GM23338 (cell line): Measurements from ENCODE around the gene MS4A13. TPM values are rescaled to one million over a fixed set of nuclear protein-coding genes. Genes with fewer than 3 reads are reported as not detected.
"Not testable (repeated sequence)": the region's sequence is repeated elsewhere in the genome, so short reads cannot be mapped to it uniquely, and the experiment has no call there.

Experiments used
- ATAC-seq: fragments of 200-7000 bp; cut with Tn5 transposase; 3 replicates; pipeline ENCODE4 v1.9.1; 2020
- DNase-seq: peaks from one replicate; pipeline ENCODE4 v3.0.0-alpha.2; 2015; ENCODE audit warnings: low spot score
- H2AFZ ChIP-seq: fragments of 200-600 bp; sonication (generic); 2 replicates; pipeline ENCODE4 v1.8.0; 2016; ENCODE audit warnings: antibody characterized with exemption, mild to moderate bottlenecking, moderate library complexity
- H3F3A ChIP-seq: fragments of 200-600 bp; sonication (generic); replicated peaks from 2 replicates; pipeline ENCODE4 v1.8.0; 2017; ENCODE audit warnings: antibody characterized with exemption, mixed run types, low read depth
- H3K27ac ChIP-seq: fragments of 200-600 bp; sonication (generic); 2 replicates; pipeline ENCODE4 v1.6.1; 2016; ENCODE audit warnings: low read depth
- H3K27me3 ChIP-seq: fragments of 200-600 bp; sonication (generic); 2 replicates; pipeline ENCODE4 v1.8.0; 2016; ENCODE audit warnings: mild to moderate bottlenecking, mixed run types, moderate library complexity; ENCODE audit not compliant: insufficient read depth
- H3K36me3 ChIP-seq: fragments of 200-600 bp; sonication (generic); 2 replicates; pipeline ENCODE4 v1.8.0; 2016; ENCODE audit warnings: mild to moderate bottlenecking; ENCODE audit not compliant: insufficient read depth
- H3K4me1 ChIP-seq: fragments of 200-600 bp; sonication (generic); 2 replicates; pipeline ENCODE4 v1.8.0; 2016; ENCODE audit warnings: mild to moderate bottlenecking, moderate library complexity; ENCODE audit not compliant: insufficient read depth
- H3K4me2 ChIP-seq: fragments of 200-600 bp; sonication (generic); 2 replicates; pipeline ENCODE4 v1.7.1; 2017; ENCODE audit warnings: mixed run types
- H3K4me3 ChIP-seq: fragments of 200-600 bp; sonication (generic); 2 replicates; pipeline ENCODE4 v1.6.1; 2016; ENCODE audit warnings: mixed run types
- H3K79me2 ChIP-seq: fragments of 200-600 bp; sonication (generic); replicated peaks from 2 replicates; pipeline ENCODE4 v1.8.0; 2017; ENCODE audit warnings: mild to moderate bottlenecking; ENCODE audit not compliant: insufficient read depth
- H3K9me2 ChIP-seq: fragments of 200-600 bp; sonication (generic); 2 replicates; pipeline ENCODE4 v1.8.0; 2017; ENCODE audit not compliant: insufficient read depth
- H4K20me1 ChIP-seq: fragments of 200-600 bp; sonication (generic); replicated peaks from 2 replicates; pipeline ENCODE4 v1.8.0; 2017; ENCODE audit warnings: mild to moderate bottlenecking; ENCODE audit not compliant: insufficient read depth
- H3K27ac Mint-ChIP-seq: 2 replicates; pipeline ENCODE4 v1.8.0; 2020; ENCODE audit warnings: inconsistent platforms, mild to moderate bottlenecking, moderate library complexity, mixed read lengths
- H3K27me3 Mint-ChIP-seq: 3 replicates; pipeline ENCODE4 v1.8.0; 2022; ENCODE audit warnings: low read depth, mild to moderate bottlenecking, moderate library complexity, mixed read lengths, inconsistent platforms; ENCODE audit not compliant: insufficient read depth, poor library complexity
- H3K36me3 Mint-ChIP-seq: 3 replicates; pipeline ENCODE4 v1.8.0; 2021; ENCODE audit warnings: low read depth, mild to moderate bottlenecking, inconsistent platforms, moderate library complexity, mixed read lengths
- H3K4me1 Mint-ChIP-seq: 3 replicates; pipeline ENCODE4 v1.8.0; 2020; ENCODE audit warnings: mild to moderate bottlenecking, inconsistent platforms, mixed read lengths
- H3K4me3 Mint-ChIP-seq: 3 replicates; pipeline ENCODE4 v1.8.0; 2021; ENCODE audit warnings: moderate library complexity, mild to moderate bottlenecking, inconsistent platforms, mixed read lengths
- H3K9me3 Mint-ChIP-seq: 3 replicates; pipeline ENCODE4 v1.8.0; 2020; ENCODE audit warnings: moderate library complexity, mild to moderate bottlenecking, inconsistent platforms, mixed read lengths
- CREB1 ChIP-seq: fragments of 250-450 bp; sonication (Bioruptor Pico); IDR thresholded peaks from 2 replicates; pipeline ENCODE4 v1.5.0; 2020; ENCODE audit warnings: low read depth, mild to moderate bottlenecking, moderate library complexity
- CTCF ChIP-seq, 2 experiments: fragments of 200-600 bp in 1 of 2; sonication (generic) in 1 of 2; conservative IDR thresholded peaks; 2 replicates each; pipeline versions ENCODE4 v1.5.1 to v1.6.1; 2016 to 2017; ENCODE audit warnings: antibody characterized with exemption in 2 of 2, low read depth in 2 of 2, mild to moderate bottlenecking in 2 of 2, moderate library complexity in 1 of 2
- EZH2 ChIP-seq: fragments of 200-600 bp; sonication (generic); IDR thresholded peaks from one replicate; pipeline ENCODE4 v1.8.0; 2017; ENCODE audit warnings: antibody characterized with exemption, mild to moderate bottlenecking, low read depth; ENCODE audit not compliant: unreplicated experiment
- EZH2phosphoT487 ChIP-seq: fragments of 200-600 bp; sonication (generic); IDR thresholded peaks from one replicate; pipeline ENCODE4 v1.8.1; 2018; ENCODE audit warnings: antibody characterized with exemption; ENCODE audit not compliant: unreplicated experiment
- JUNB ChIP-seq: IDR thresholded peaks from one replicate; pipeline ENCODE4 v1.6.1; 2016; ENCODE audit warnings: antibody characterized with exemption; ENCODE audit not compliant: unreplicated experiment
- NANOG ChIP-seq: IDR thresholded peaks from 2 replicates; pipeline ENCODE4 v1.6.1; 2016; ENCODE audit warnings: antibody characterized with exemption, borderline replicate concordance
- POLR2AphosphoS5 ChIP-seq: IDR thresholded peaks from 2 replicates; pipeline ENCODE4 v1.6.1; 2016; ENCODE audit warnings: antibody characterized with exemption, low read depth
- REST ChIP-seq: IDR thresholded peaks from one replicate; pipeline ENCODE4 v1.6.1; 2018; ENCODE audit warnings: antibody characterized with exemption; ENCODE audit not compliant: unreplicated experiment
- ZNF462 ChIP-seq: fragments of 250-450 bp; sonication (Bioruptor Pico); IDR thresholded peaks from 2 replicates; pipeline ENCODE4 v1.5.0; 2020; ENCODE audit warnings: mild to moderate bottlenecking, moderate library complexity
- polyA plus RNA-seq: library from polyadenylated mRNA; unstranded; fragments of >200 nt; fragmentation: Nextera tagmentation; extraction: Ambion mirVana; gene quantifications from 2 replicates; pipeline ENCODE4 v1.2.1, GENCODE V29; 2016
- total RNA-seq: library from RNA; depleted of rRNA; stranded (reverse); fragments of >200 nt; shearing (Covaris generic); gene quantifications from 2 replicates; pipeline ENCODE4 v1.2.3, GENCODE V29; 2014
- TF ChIP-seq, protein P1 (sequence below): IDR thresholded peaks from 2 replicates; pipeline ENCODE4 v1.6.1; 2016; ENCODE audit warnings: antibody characterized with exemption

Gene MS4A13
- total and polyA plus RNA-seq, 2 experiments from 2014 or later: not detected

DNA sequence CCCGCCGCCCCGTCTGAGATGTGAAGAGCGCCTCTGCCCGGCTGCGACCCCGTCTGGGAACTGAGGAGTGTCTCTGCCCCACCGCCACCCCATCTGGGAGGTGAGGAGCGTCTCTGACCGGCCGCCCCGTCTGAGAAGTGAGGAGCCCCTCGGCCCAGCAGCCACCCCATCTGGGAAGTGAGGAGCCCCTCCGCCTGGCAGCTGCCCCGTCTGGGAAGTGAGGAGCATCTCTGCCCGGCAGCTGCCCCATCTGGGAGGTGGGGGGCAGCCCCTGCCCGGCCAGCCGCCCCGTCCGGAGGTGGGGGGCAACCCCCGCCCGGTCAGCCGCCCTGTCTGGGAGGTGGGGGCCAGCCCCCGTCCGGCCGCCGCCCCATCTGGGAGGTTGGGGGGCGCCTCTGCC, 5.0 kb upstream of the MS4A13 start:
- not testable (repeated sequence) for DNase-seq, H3K4me1 ChIP-seq, H3K36me3 ChIP-seq, H3F3A ChIP-seq, H3K4me1 Mint-ChIP-seq, H3K4me2 ChIP-seq, H3K79me2 ChIP-seq, ATAC-seq, H2AFZ ChIP-seq, H3K4me3 ChIP-seq, H3K27ac ChIP-seq, H3K27me3 ChIP-seq, H3K27me3 Mint-ChIP-seq, H3K4me3 Mint-ChIP-seq, H3K27ac Mint-ChIP-seq, H4K20me1 ChIP-seq
- peaks cover 18% of the 10 kb centered on the region for H3K9me2 ChIP-seq
- Mint-ChIP-seq H3K9me3 (peaks cover 34% of the 10 kb centered on the region), H3K36me3 (peaks cover 22% of the 10 kb centered on the region)

- no peak for ATAC-seq
- H3F3A ChIP-seq: no peaks in the 10 kb centered on the region
- Mint-ChIP-seq H3K9me3 (peaks cover 34% of the 10 kb centered on the region), H3K4me1 (peaks cover 5% of the 10 kb centered on the region; the same call in 1 of the 3 replicates), H3K4me3 (no peak overlapping the region), H3K27ac (no peak overlapping the region), H3K27me3 (no peaks in the 10 kb centered on the region), H3K36me3 (peaks cover 21% of the 10 kb centered on the region)
- H3K4me2 ChIP-seq: no peak overlapping the region
- H3K36me3 ChIP-seq: peaks cover 9% of the 10 kb centered on the region
- no peaks in the 10 kb centered on the region for H4K20me1 ChIP-seq
- no peaks in the 10 kb centered on the region for H3K27me3 ChIP-seq
- no peak for DNase-seq
- H3K4me1 ChIP-seq: no peaks in the 10 kb centered on the region
- no peak overlapping the region for H3K27ac ChIP-seq
- H3K79me2 ChIP-seq: no peaks in the 10 kb centered on the region
- H3K4me3 ChIP-seq: no peak overlapping the region
- no peak overlapping the region for H2AFZ ChIP-seq
- peaks cover 12% of the 10 kb centered on the region for H3K9me2 ChIP-seq
- TF ChIP-seq POLR2AphosphoS5: no peak
- TF ChIP-seq REST: no peak
- TF ChIP-seq NANOG: no peak
- TF ChIP-seq, protein P1, sequence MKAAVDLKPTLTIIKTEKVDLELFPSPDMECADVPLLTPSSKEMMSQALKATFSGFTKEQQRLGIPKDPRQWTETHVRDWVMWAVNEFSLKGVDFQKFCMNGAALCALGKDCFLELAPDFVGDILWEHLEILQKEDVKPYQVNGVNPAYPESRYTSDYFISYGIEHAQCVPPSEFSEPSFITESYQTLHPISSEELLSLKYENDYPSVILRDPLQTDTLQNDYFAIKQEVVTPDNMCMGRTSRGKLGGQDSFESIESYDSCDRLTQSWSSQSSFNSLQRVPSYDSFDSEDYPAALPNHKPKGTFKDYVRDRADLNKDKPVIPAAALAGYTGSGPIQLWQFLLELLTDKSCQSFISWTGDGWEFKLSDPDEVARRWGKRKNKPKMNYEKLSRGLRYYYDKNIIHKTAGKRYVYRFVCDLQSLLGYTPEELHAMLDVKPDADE: no peak
- no peak for TF ChIP-seq EZH2phosphoT487
- no peak for TF ChIP-seq JUNB
- TF ChIP-seq ZNF462 (CRISPR knock-in tag): no peak
- no peak for TF ChIP-seq CREB1 (CRISPR knock-in tag)
- no peak for TF ChIP-seq EZH2
- no peak for TF ChIP-seq CTCF (conservative IDR thresholded peaks at IDR 0.05; ENCODE audit: low read depth in 2 of 2)
Measured at GRCh38 chr11:60511393-60511792, 3.8 kb upstream of the MS4A13 start.
